A549 (cell line): ENCODE results near the gene TAGAP. TPM values are rescaled to one million over a fixed set of nuclear protein-coding genes. Genes with fewer than 3 reads are reported as not detected.

ENCODE experiments used
- ATAC-seq, 2 experiments: fragments of 200-7000 bp in 1 of 2; fragments of >200 bp in 1 of 2; cut with Nextera tagmentation in 1 of 2; cut with Tn5 transposase in 1 of 2; 3 replicates each; pipeline versions ENCODE4 v1.8.0 to v1.9.1; 2018 to 2020; ENCODE audit warnings: mild to moderate bottlenecking in 1 of 2, moderate library complexity in 1 of 2
- CTCF ChIA-PET: fragments of 300-600 bp; sonication (Branson Sonifier 250); formaldehyde crosslinking; extraction: SDS; loops from one replicate; lab custom pipeline; 2021; ENCODE audit warnings: antibody characterized with exemption, inconsistent platforms; lab: Yijun Ruan, JAX
- POLR2A ChIA-PET: fragments of 350-600 bp; formaldehyde crosslinking; extraction: SDS; loops from one replicate; lab custom pipeline; 2021; ENCODE audit warnings: antibody characterized with exemption, inconsistent platforms; lab: Yijun Ruan, JAX
- DNase-seq, 2 experiments: peaks; one replicate each; pipeline versions ENCODE4 v3.0.0 to v3.0.0-alpha.2; 2011 to 2016; ENCODE audit warnings: low read depth in 1 of 2, low spot score in 1 of 2
- FAIRE-seq: peaks from 2 replicates; lab custom pipeline; 2011; peaks lifted over from hg19 to GRCh38; lab: Jason Lieb, UNC
- H3K27ac ChIP-seq, 2 experiments: fragments of >200 bp; sonication (Bioruptor Twin); formaldehyde crosslinking; 3 replicates each; pipeline ENCODE4 v1.5.1; 2016 to 2017
- H3K4me1 ChIP-seq: fragments of >200 bp; sonication (Bioruptor Twin); formaldehyde crosslinking; 3 replicates; pipeline ENCODE4 v1.6.1; 2016
- H3K4me2 ChIP-seq: fragments of >200 bp; sonication (Bioruptor Twin); formaldehyde crosslinking; 3 replicates; pipeline ENCODE4 v1.6.1; 2016
- H3K4me3 ChIP-seq: fragments of >200 bp; sonication (Bioruptor Twin); formaldehyde crosslinking; 3 replicates; pipeline ENCODE4 v1.5.1; 2016
- H3K9me3 ChIP-seq: fragments of >200 bp; sonication (Bioruptor Twin); formaldehyde crosslinking; 3 replicates; pipeline ENCODE4 v1.6.1; 2016
- BHLHE40 ChIP-seq: IDR thresholded peaks from 2 replicates; pipeline ENCODE4 v1.6.1; 2012; ENCODE audit warnings: low read depth, low read length, inconsistent platforms
- CBX2 ChIP-seq: fragments of 200-600 bp; sonication (generic); IDR thresholded peaks from 2 replicates; pipeline ENCODE4 v1.6.1; 2016; ENCODE audit warnings: low read depth, mild to moderate bottlenecking, borderline replicate concordance
- CBX8 ChIP-seq: fragments of 200-600 bp; sonication (generic); IDR thresholded peaks from 2 replicates; pipeline ENCODE4 v1.6.1; 2016
- FOSB ChIP-seq: fragments of 250-450 bp; sonication (Bioruptor Pico); IDR thresholded peaks from 2 replicates; pipeline ENCODE4 v1.5.0; 2020; ENCODE audit warnings: mild to moderate bottlenecking, moderate library complexity
- KDM1A ChIP-seq: fragments of 200-600 bp; sonication (generic); IDR thresholded peaks from 2 replicates; pipeline ENCODE4 v1.6.1; 2016; ENCODE audit warnings: low read depth, mild to moderate bottlenecking
- KDM5A ChIP-seq: fragments of 200-600 bp; sonication (generic); IDR thresholded peaks from 2 replicates; pipeline ENCODE4 v1.6.1; 2016; ENCODE audit warnings: antibody characterized with exemption, mild to moderate bottlenecking
- MAFK ChIP-seq: fragments of 450-650 bp; IDR thresholded peaks from 2 replicates; pipeline ENCODE4 v1.6.1; 2014; ENCODE audit not compliant: partially characterized antibody
- NPAS2 ChIP-seq: fragments of 250-450 bp; sonication (Bioruptor Pico); IDR thresholded peaks from 2 replicates; pipeline ENCODE4 v1.8.0; 2022; ENCODE audit warnings: mild to moderate bottlenecking, moderate library complexity, borderline replicate concordance
- NR3C1 ChIP-seq: fragments of >200 bp; sonication (Bioruptor Twin); formaldehyde crosslinking; IDR thresholded peaks from 3 replicates; pipeline ENCODE4 v1.6.1; 2017
- RAD21 ChIP-seq, 2 experiments: fragments of >200 bp in 1 of 2; sonication (Bioruptor Twin) in 1 of 2; formaldehyde crosslinking in 1 of 2; IDR thresholded peaks in 1 of 2; conservative IDR thresholded peaks in 1 of 2; 2 replicates in 1 of 2; 3 replicates in 1 of 2; pipeline ENCODE4 v1.6.1; 2012 to 2018; ENCODE audit warnings: inconsistent platforms in 1 of 2
- RARB ChIP-seq: fragments of 250-450 bp; sonication (Bioruptor Pico); IDR thresholded peaks from 2 replicates; pipeline ENCODE4 v1.8.0; 2021; ENCODE audit warnings: mild to moderate bottlenecking, moderate library complexity
- RFX5 ChIP-seq: fragments of 450-650 bp; IDR thresholded peaks from 2 replicates; pipeline ENCODE4 v1.7.1; 2014; ENCODE audit warnings: antibody characterized with exemption, mild to moderate bottlenecking, moderate library complexity
- TP53 ChIP-seq: fragments of 250-450 bp; sonication (Bioruptor Pico); IDR thresholded peaks from 2 replicates; pipeline ENCODE4 v1.5.0; 2021; ENCODE audit warnings: mild to moderate bottlenecking, moderate library complexity
- USF2 ChIP-seq: fragments of 450-650 bp; IDR thresholded peaks from 2 replicates; pipeline ENCODE4 v1.6.1; 2014; ENCODE audit warnings: antibody characterized with exemption
- ZSCAN20 ChIP-seq: fragments of 250-450 bp; sonication (Bioruptor Pico); IDR thresholded peaks from 2 replicates; pipeline ENCODE4 v1.8.0; 2022; ENCODE audit warnings: mild to moderate bottlenecking, moderate library complexity
- WGBS: methylation state at CpG from one replicate; pipeline ENCODE4 v1.1.6; 2017; ENCODE audit errors: missing lambda C conversion rate; 5-methylcytosine and 5-hydroxymethylcytosine counted together
- polyA plus RNA-seq, 4 experiments: library from polyadenylated mRNA; depleted of rRNA in 3 of 4; stranded (reverse); fragments of >200 nt; fragmentation: RNase III in 1 of 4; extraction: RNeasy Plus Mini Kit Qiagen cat#74134 plus additional on column Dnase treatment in 1 of 4; gene quantifications; 2 replicates in 3 of 4; 3 replicates in 1 of 4; pipeline ENCODE4 v1.2.3, GENCODE V29; 2011 to 2017
- TF ChIP-seq, protein P1 (sequence below): fragments of >200 bp; sonication (Bioruptor Twin); formaldehyde crosslinking; IDR thresholded peaks from 2 replicates; pipeline ENCODE4 v1.6.1; 2016

The TAGAP gene
- polyA plus RNA-seq, 2 of the 4 experiments (the other 2 are of a cell fraction) = not detected

- ATAC-seq (no peak), DNase-seq (no peak), FAIRE-seq (no peak)
- no peak overlapping the region for H3K4me3 ChIP-seq
- no peak overlapping the region for H3K4me2 ChIP-seq
- 37% methylated on average over 12 of the region's 12 CpGs for WGBS
- ChIA-PET POLR2A (no interaction called here), CTCF (interaction anchor here (1.1 kb wide), 1 partner anchor 33 kb away, joined by 3 read pairs; no protein-coding TSS in a partner anchor)
- TF ChIP-seq RFX5 (no peak), NPAS2 (CRISPR knock-in tag) (no peak), KDM5A (no peak), KDM1A (no peak), RARB (CRISPR knock-in tag) (no peak), CBX8 (no peak)
- H3K9me3 ChIP-seq = no peaks in the 10 kb centered on the region
- no peak overlapping the region for H3K27ac ChIP-seq
- no peaks in the 10 kb centered on the region for H3K4me1 ChIP-seq
These were observed 30.9 kb upstream of the TAGAP start for GRCh38 chr6:159075506-159076228.

DNA sequence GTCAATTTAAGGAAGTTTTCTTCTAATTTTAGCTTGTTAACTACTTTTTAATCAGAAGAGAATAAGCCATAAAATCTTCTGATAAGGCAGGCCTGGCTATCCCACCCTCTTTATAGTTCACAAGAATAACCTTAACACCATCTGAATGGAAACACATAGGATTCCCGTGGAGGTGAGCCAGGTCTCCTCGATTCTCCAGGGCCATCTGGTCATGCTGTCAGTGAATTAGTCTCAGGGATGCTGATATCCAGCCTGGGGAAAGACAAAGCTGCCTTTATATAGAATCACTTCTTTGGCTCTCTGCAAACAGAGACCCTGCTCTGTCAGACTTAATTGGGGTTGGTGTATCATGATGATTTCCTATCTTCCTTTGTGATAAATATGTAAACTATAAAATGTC is 30.1 kb upstream of the TAGAP start:
- POLR2A ChIA-PET = no interaction called here
- Histone ChIP-seq H3K4me3 (no peak overlapping the region), H3K4me2 (no peak overlapping the region), H3K27ac (no peak overlapping the region), H3K4me1 (no peaks in the 10 kb centered on the region), H3K9me3 (no peaks in the 10 kb centered on the region)
- TF ChIP-seq USF2 (no peak), MAFK (no peak), RARB (CRISPR knock-in tag) (no peak), ZSCAN20 (CRISPR knock-in tag) (no peak), NR3C1 (no peak), CBX2 (no peak), TP53 (CRISPR knock-in tag) (no peak)
- TF ChIP-seq, protein P1, sequence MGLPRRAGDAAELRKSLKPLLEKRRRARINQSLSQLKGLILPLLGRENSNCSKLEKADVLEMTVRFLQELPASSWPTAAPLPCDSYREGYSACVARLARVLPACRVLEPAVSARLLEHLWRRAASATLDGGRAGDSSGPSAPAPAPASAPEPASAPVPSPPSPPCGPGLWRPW = no peak
- WGBS = 17% methylated on average over 2 of the region's 2 CpGs
- no peak for ATAC-seq
- CTCF ChIA-PET = no interaction called here
- DNase-seq = no peak
- FAIRE-seq = no peak

GRCh38 chr6:159074120-159074684 is 29.4 kb upstream of the TAGAP start:
- WGBS = 4% methylated on average over 3 of the region's 3 CpGs
- peak overlapping the region; percentile 52 for H3K4me2 ChIP-seq
- ATAC-seq (peak; percentile 66 to 86; a peak in 4 of 6 replicates), FAIRE-seq (no peak)
- H3K4me1 ChIP-seq = no peaks in the 10 kb centered on the region
- H3K4me3 ChIP-seq = peak overlapping the region; percentile 31; the same call in 1 of the 3 replicates
- TF ChIP-seq RAD21 (conservative IDR thresholded peaks at IDR 0.05 in 1 of 2, IDR thresholded peaks at IDR 0.05 in 1 of 2) (no peak), BHLHE40 (no peak), USF2 (peak; percentile 94), FOSB (CRISPR knock-in tag) (no peak)
- TF ChIP-seq, all 56 proteins: peak for 1
- H3K27ac ChIP-seq = no peak overlapping the region
- peak; percentile 40 to 51 for DNase-seq
- POLR2A ChIA-PET = no interaction called here
- CTCF ChIA-PET = no interaction called here
- no peaks in the 10 kb centered on the region for H3K9me3 ChIP-seq
